Endothelial cell of umbilical vein (primary cell): Measurements from ENCODE around the gene DSG4.

ENCODE experiments used
- EZH2 ChIP-seq: IDR thresholded peaks from 2 replicates; pipeline ENCODE4 v1.6.1; 2012; ENCODE audit warnings: borderline replicate concordance, low read depth, mild to moderate bottlenecking, moderate library complexity, low read length, inconsistent platforms; ENCODE audit not compliant: severe bottlenecking
- FOS ChIP-seq: IDR thresholded peaks from 2 replicates; pipeline ENCODE4 v1.6.1; 2011; ENCODE audit warnings: mild to moderate bottlenecking, low read length, moderate library complexity, borderline replicate concordance; ENCODE audit not compliant: insufficient read depth
- GATA2 ChIP-seq: IDR thresholded peaks from 2 replicates; pipeline ENCODE4 v1.7.0; 2011; ENCODE audit warnings: low read depth, mild to moderate bottlenecking, moderate library complexity, mixed read lengths, low read length; ENCODE audit not compliant: insufficient read length, insufficient read depth
- JUN ChIP-seq: IDR thresholded peaks from 2 replicates; pipeline ENCODE4 v1.6.1; 2011; ENCODE audit warnings: borderline replicate concordance, low read depth; ENCODE audit not compliant: insufficient read length, insufficient read depth
- MYC ChIP-seq: IDR thresholded peaks from one replicate; pipeline ENCODE4 v1.6.1; 2011; ENCODE audit warnings: mild to moderate bottlenecking, low read depth, low read length
- POLR2A ChIP-seq: IDR thresholded peaks from 2 replicates; pipeline ENCODE4 v1.6.1; 2012; ENCODE audit warnings: low read depth, mild to moderate bottlenecking, control low read depth, low read length
- POLR2AphosphoS5 ChIP-seq: IDR thresholded peaks from 2 replicates; pipeline ENCODE4 v1.6.1; 2012; ENCODE audit warnings: low read depth, mild to moderate bottlenecking, control low read depth, low read length, moderate library complexity; ENCODE audit not compliant: insufficient read depth
- TF ChIP-seq, protein P1 (sequence below), 2 donors: IDR thresholded peaks; 1 replicate in 1 of 2; 2 replicates in 1 of 2; pipeline ENCODE4 v1.5.1; 2011; ENCODE audit warnings: low read length in 2 of 2, mild to moderate bottlenecking in 2 of 2, moderate library complexity in 2 of 2, control low read depth in 1 of 2, inconsistent platforms in 1 of 2, low read depth in 1 of 2; ENCODE audit not compliant: insufficient read depth in 1 of 2; ENCODE audit errors: extremely low read depth in 1 of 2
- TF ChIP-seq, protein P2 (sequence below): IDR thresholded peaks from 2 replicates; pipeline ENCODE4 v1.6.1; 2011; ENCODE audit not compliant: insufficient read depth, insufficient read length

- no peak for TF ChIP-seq POLR2A
- TF ChIP-seq, protein P1, sequence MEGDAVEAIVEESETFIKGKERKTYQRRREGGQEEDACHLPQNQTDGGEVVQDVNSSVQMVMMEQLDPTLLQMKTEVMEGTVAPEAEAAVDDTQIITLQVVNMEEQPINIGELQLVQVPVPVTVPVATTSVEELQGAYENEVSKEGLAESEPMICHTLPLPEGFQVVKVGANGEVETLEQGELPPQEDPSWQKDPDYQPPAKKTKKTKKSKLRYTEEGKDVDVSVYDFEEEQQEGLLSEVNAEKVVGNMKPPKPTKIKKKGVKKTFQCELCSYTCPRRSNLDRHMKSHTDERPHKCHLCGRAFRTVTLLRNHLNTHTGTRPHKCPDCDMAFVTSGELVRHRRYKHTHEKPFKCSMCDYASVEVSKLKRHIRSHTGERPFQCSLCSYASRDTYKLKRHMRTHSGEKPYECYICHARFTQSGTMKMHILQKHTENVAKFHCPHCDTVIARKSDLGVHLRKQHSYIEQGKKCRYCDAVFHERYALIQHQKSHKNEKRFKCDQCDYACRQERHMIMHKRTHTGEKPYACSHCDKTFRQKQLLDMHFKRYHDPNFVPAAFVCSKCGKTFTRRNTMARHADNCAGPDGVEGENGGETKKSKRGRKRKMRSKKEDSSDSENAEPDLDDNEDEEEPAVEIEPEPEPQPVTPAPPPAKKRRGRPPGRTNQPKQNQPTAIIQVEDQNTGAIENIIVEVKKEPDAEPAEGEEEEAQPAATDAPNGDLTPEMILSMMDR (IDR thresholded peaks at IDR 0.05; ENCODE audit: extremely low read depth in 1 of 2, insufficient read depth in 1 of 2, low read depth in 1 of 2, low read length in 2 of 2): no peak
- TF ChIP-seq, protein P2, sequence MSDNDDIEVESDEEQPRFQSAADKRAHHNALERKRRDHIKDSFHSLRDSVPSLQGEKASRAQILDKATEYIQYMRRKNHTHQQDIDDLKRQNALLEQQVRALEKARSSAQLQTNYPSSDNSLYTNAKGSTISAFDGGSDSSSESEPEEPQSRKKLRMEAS: no peak
- TF ChIP-seq MYC: no peak
- no peak for TF ChIP-seq POLR2AphosphoS5
- TF ChIP-seq EZH2: no peak
- no peak for TF ChIP-seq GATA2
- TF ChIP-seq JUN: no peak
- TF ChIP-seq FOS: no peak
These were observed 51.6 kb downstream of the DSG4 start for GRCh38 chr18:31428211-31428610.
